CD8-positive, alpha-beta memory T cell (primary cell): ENCODE measurements around the gene CACNA2D4. TPM values are rescaled to one million over a fixed set of nuclear protein-coding genes. Genes with fewer than 3 reads are reported as not detected.
A peak's percentile ranks its signal among the peaks of the same experiment; 100 is the strongest.

Experiments
- CTCF ChIA-PET: fragments of 350-600 bp; sonication (Branson Sonifier 250); formaldehyde crosslinking; loops from one replicate; lab custom pipeline; 2021; ENCODE audit warnings: antibody characterized with exemption; lab: Charles Lee
- POLR2A ChIA-PET: fragments of 350-600 bp; sonication (Branson Sonifier 250); formaldehyde crosslinking; loops from one replicate; lab custom pipeline; 2021; ENCODE audit warnings: antibody characterized with exemption; lab: Charles Lee
- DNase-seq, 5 donors: peaks; one replicate each; pipeline versions ENCODE4 v3.0.0 to v3.0.0-alpha.2; 2020 to 2022; ENCODE audit warnings: mixed read lengths in 1 of 5
- H3K27ac ChIP-seq: one replicate; pipeline ENCODE4 v1.7.0; 2013; ENCODE audit warnings: low read depth, mild to moderate bottlenecking, low read length, moderate library complexity
- H3K27me3 ChIP-seq: 2 replicates; pipeline ENCODE4 v1.7.0; 2013; ENCODE audit warnings: low read length, mild to moderate bottlenecking; ENCODE audit not compliant: insufficient read depth, poor library complexity, severe bottlenecking
- H3K36me3 ChIP-seq: 2 replicates; pipeline ENCODE4 v1.7.0; 2013; ENCODE audit warnings: mild to moderate bottlenecking, low read length, moderate library complexity; ENCODE audit not compliant: insufficient read depth
- H3K4me1 ChIP-seq: 2 replicates; pipeline ENCODE4 v1.7.0; 2013; ENCODE audit warnings: mild to moderate bottlenecking, low read length, moderate library complexity; ENCODE audit not compliant: insufficient read depth
- H3K4me3 ChIP-seq: 2 replicates; pipeline ENCODE4 v1.7.0; 2013; ENCODE audit warnings: mild to moderate bottlenecking, low read length
- H3K9me3 ChIP-seq: 2 replicates; pipeline ENCODE4 v1.7.0; 2013; ENCODE audit warnings: mild to moderate bottlenecking, low read length
- H3K27ac Mint-ChIP-seq, 8 donors: one replicate each; pipeline ENCODE4 v1.8.0; 2020 to 2021; ENCODE audit warnings: mixed read lengths in 8 of 8, mild to moderate bottlenecking in 6 of 8, inconsistent platforms in 3 of 8, moderate library complexity in 3 of 8
- H3K27me3 Mint-ChIP-seq, 2 donors: one replicate each; pipeline ENCODE4 v1.8.0; 2020 to 2021; ENCODE audit warnings: mixed read lengths in 2 of 2, mild to moderate bottlenecking in 1 of 2, moderate library complexity in 1 of 2
- H3K36me3 Mint-ChIP-seq, 3 donors: one replicate each; pipeline ENCODE4 v1.8.0; 2020 to 2021; ENCODE audit warnings: mixed read lengths in 3 of 3, inconsistent platforms in 1 of 3, mild to moderate bottlenecking in 1 of 3
- H3K4me1 Mint-ChIP-seq, 3 donors: one replicate each; pipeline ENCODE4 v1.8.0; 2020 to 2021; ENCODE audit warnings: mixed read lengths in 3 of 3, inconsistent platforms in 1 of 3, mild to moderate bottlenecking in 1 of 3
- H3K4me3 Mint-ChIP-seq, 7 donors: one replicate each; pipeline ENCODE4 v1.8.0; 2020 to 2021; ENCODE audit warnings: mixed read lengths in 7 of 7, mild to moderate bottlenecking in 6 of 7, moderate library complexity in 4 of 7, inconsistent platforms in 2 of 7
- H3K9me3 Mint-ChIP-seq, 5 donors: one replicate each; pipeline ENCODE4 v1.8.0; 2020 to 2022; ENCODE audit warnings: mixed read lengths in 5 of 5, mild to moderate bottlenecking in 3 of 5, moderate library complexity in 2 of 5, inconsistent platforms in 1 of 5
- polyA plus RNA-seq: library from polyadenylated mRNA; unstranded; fragments of 300-500 nt; fragmentation: Illumina TruSeq; gene quantifications from one replicate; pipeline ENCODE4 v1.2.3, GENCODE V29; 2021
- total RNA-seq, 2 experiments: library from RNA; stranded (reverse); gene quantifications; one replicate each; pipeline ENCODE4 v1.2.3, GENCODE V29; 2021

CACNA2D4 gene
- total and polyA plus RNA-seq, 3 experiments from 2014 or later = 5.7 to 7.6 (median 6.5) TPM

DNA sequence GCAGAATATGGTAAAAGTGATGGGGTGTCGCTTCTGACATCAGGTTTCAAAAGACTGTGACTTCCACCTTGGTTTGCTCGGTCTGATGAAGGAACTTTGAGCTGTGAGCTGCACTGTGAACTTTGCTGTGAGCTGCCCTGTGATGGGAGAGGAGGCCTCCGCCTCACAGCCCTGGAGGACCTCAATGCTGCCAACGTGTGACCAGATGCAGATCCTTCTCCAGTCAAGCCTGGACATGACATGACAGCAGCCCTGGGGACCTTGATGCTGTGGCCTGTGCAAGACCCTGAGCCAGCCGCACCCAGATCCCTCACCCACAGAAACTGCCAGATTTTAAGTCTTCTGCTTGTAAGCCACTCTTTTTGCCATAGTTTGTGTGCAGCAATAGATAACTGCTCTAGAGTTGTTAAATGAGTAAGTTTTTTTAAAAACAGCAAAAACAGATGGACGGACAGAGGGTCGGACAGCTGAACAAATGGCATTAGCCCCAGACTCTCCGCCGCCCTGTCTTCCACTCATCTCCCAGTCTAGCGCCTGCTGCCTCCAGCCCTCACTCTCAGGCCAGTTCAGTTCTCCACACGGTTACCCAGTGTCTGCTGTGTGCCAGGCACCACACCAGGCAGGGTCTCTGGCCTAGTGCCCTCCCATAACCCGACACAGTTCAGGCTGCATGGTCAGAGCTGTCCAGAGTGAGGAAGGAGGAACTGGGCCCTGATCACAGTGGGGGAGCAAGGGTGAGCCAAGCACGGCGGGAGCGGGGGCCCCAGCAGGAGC lies 111.2 kb downstream of the CACNA2D4 start:
- Mint-ChIP-seq H3K27ac (peak overlapping the region in 4 of 8 donors; percentile 20 to 84 (median 70)), H3K4me1 (peaks cover 20 to 36% (median 22%) of the 10 kb centered on the region in 3 donors), H3K27me3 (peaks cover 0 to 4% of the 10 kb centered on the region in 2 donors), H3K9me3 (no peaks in the 10 kb centered on the region), H3K4me3 (no peak overlapping the region), H3K36me3 (no peaks in the 10 kb centered on the region)
- no peaks in the 10 kb centered on the region for H3K36me3 ChIP-seq
- POLR2A ChIA-PET = no interaction called here
- H3K4me3 ChIP-seq = no peak overlapping the region
- no peaks in the 10 kb centered on the region for H3K9me3 ChIP-seq
- no peak overlapping the region for H3K27ac ChIP-seq
- H3K4me1 ChIP-seq = peaks cover 10% of the 10 kb centered on the region
- CTCF ChIA-PET = no interaction called here
- peak in 1 of 5 donors; percentile 35 for DNase-seq
- no peaks in the 10 kb centered on the region for H3K27me3 ChIP-seq

DNA sequence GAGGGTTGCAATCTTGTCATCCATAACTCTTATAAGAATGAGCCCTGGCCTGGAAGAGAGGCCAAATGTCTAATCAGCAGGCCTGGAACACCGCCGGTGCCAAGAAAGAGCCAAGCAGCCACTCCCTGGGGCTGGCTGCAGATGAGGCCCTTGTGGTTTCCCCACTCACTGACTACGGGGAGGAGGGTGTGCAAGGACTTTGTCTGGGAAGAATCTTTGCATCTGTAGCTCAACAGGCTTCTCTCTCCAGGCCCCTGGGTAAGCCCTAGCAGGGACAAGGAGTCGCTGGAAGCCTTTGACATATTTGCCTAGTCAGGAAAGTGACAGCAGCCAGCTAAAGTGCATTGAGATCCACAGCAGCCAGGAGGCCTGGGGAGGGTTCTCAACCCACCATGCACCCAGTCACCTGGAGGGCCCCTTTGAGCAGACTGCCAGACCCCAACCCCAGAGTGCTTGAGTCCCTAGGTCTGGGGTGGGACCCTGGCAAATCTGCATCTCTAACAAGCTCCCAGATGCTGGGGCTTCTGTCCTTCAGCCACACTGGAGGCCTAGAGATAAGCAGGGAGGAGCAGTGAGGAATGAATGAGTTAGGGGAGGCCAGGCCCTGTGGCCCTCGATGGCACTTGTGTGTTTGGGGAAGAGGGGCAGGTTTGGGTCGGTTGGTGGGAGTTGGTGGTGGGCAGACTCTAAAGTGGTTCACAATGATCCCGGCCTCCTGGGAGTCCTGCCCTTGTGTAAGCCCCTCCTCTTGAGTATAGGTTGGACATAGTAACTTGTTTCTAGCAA lies 112.0 kb downstream of the CACNA2D4 start:
- no peaks in the 10 kb centered on the region for H3K9me3 Mint-ChIP-seq
- H3K36me3 Mint-ChIP-seq = no peaks in the 10 kb centered on the region
- peaks cover 0 to 4% of the 10 kb centered on the region in 2 donors for H3K27me3 Mint-ChIP-seq
- peaks cover 18 to 28% (median 20%) of the 10 kb centered on the region in 3 donors for H3K4me1 Mint-ChIP-seq
- DNase-seq = peak in 1 of 5 donors; percentile 38
- H3K27ac Mint-ChIP-seq = peak overlapping the region in 4 of 8 donors; percentile 14 to 70 (median 38)
- POLR2A ChIA-PET = no interaction called here
- Histone ChIP-seq H3K27ac (no peak overlapping the region), H3K4me1 (peaks cover 6% of the 10 kb centered on the region), H3K9me3 (no peaks in the 10 kb centered on the region), H3K27me3 (no peaks in the 10 kb centered on the region), H3K36me3 (no peaks in the 10 kb centered on the region), H3K4me3 (no peak overlapping the region)
- H3K4me3 Mint-ChIP-seq = no peak overlapping the region
- CTCF ChIA-PET = interaction anchor here (1.0 kb wide), 1 partner anchor 133 kb away, joined by 3 read pairs; no protein-coding TSS in a partner anchor

GRCh38 chr12:1805441-1806081 lies 112.9 kb downstream of the CACNA2D4 start:
- Mint-ChIP-seq H3K36me3 (no peaks in the 10 kb centered on the region), H3K9me3 (no peaks in the 10 kb centered on the region), H3K4me1 (peaks cover 13 to 26% (median 18%) of the 10 kb centered on the region in 3 donors), H3K27ac (peak overlapping the region in 2 of 8 donors; percentile 47 to 74), H3K4me3 (no peak overlapping the region), H3K27me3 (peaks cover 0 to 2% of the 10 kb centered on the region in 2 donors)
- ChIA-PET POLR2A (no interaction called here), CTCF (interaction anchor here (1.0 to 4.7 kb wide), 2 partner anchors 134 kb away, joined by 3 to 17 read pairs; no protein-coding TSS in a partner anchor)
- Histone ChIP-seq H3K27me3 (no peaks in the 10 kb centered on the region), H3K4me1 (peaks cover 6% of the 10 kb centered on the region), H3K9me3 (no peaks in the 10 kb centered on the region), H3K36me3 (no peaks in the 10 kb centered on the region), H3K4me3 (no peak overlapping the region), H3K27ac (no peak overlapping the region)
- peak in 1 of 5 donors; percentile 43 for DNase-seq

GRCh38 chr12:1804545-1805332 lies 113.7 kb downstream of the CACNA2D4 start:
- ChIA-PET POLR2A (no interaction called here), CTCF (interaction anchor here (1.2 to 4.7 kb wide), 3 partner anchors 13 to 145 kb away, joined by 3 to 17 read pairs (median 4); no protein-coding TSS in a partner anchor)
- H3K4me1 ChIP-seq = peaks cover 6% of the 10 kb centered on the region
- Mint-ChIP-seq H3K27ac (peak overlapping the region in 7 of 8 donors; percentile 54 to 88 (median 85)), H3K36me3 (no peaks in the 10 kb centered on the region), H3K9me3 (no peaks in the 10 kb centered on the region), H3K4me1 (peaks cover 11 to 19% (median 13%) of the 10 kb centered on the region in 3 donors), H3K27me3 (no peaks in the 10 kb centered on the region), H3K4me3 (peak overlapping the region in 5 of 7 donors; percentile 1 to 68 (median 52))
- no peaks in the 10 kb centered on the region for H3K9me3 ChIP-seq
- H3K27me3 ChIP-seq = no peaks in the 10 kb centered on the region
- H3K36me3 ChIP-seq = no peaks in the 10 kb centered on the region
- peak; percentile 72 to 92 (median 75) for DNase-seq
- H3K27ac ChIP-seq = no peak overlapping the region
- no peak overlapping the region for H3K4me3 ChIP-seq

- Histone ChIP-seq H3K4me3 (no peak overlapping the region), H3K4me1 (peaks cover 6% of the 10 kb centered on the region), H3K27me3 (no peaks in the 10 kb centered on the region), H3K27ac (no peak overlapping the region), H3K36me3 (no peaks in the 10 kb centered on the region), H3K9me3 (no peaks in the 10 kb centered on the region)
- H3K27ac Mint-ChIP-seq = peak overlapping the region in 1 of 8 donors; percentile 82
- H3K9me3 Mint-ChIP-seq = no peaks in the 10 kb centered on the region
- POLR2A ChIA-PET = no interaction called here
- H3K27me3 Mint-ChIP-seq = no peaks in the 10 kb centered on the region
- H3K4me1 Mint-ChIP-seq = peaks cover 7 to 12% (median 10%) of the 10 kb centered on the region in 3 donors
- H3K36me3 Mint-ChIP-seq = no peaks in the 10 kb centered on the region
- CTCF ChIA-PET = interaction anchor here (1.2 to 4.7 kb wide), 3 partner anchors 12 to 146 kb away, joined by 3 to 17 read pairs (median 4); no protein-coding TSS in a partner anchor
- H3K4me3 Mint-ChIP-seq = no peak overlapping the region
- peak in 1 of 5 donors; percentile 30 for DNase-seq
These were observed 114.7 kb downstream of the CACNA2D4 start for GRCh38 chr12:1803736-1804135.

- peak overlapping the region in 1 of 7 donors; percentile 74 for H3K4me3 Mint-ChIP-seq
- ChIA-PET POLR2A (interaction anchor here (0.7 kb wide), 1 partner anchor 23 kb away, joined by 7 read pairs; no protein-coding TSS in a partner anchor), CTCF (interaction anchor here (4.7 kb wide), 1 partner anchor 138 kb away, joined by 17 read pairs; no protein-coding TSS in a partner anchor)
- no peaks in the 10 kb centered on the region for H3K36me3 ChIP-seq
- no peaks in the 10 kb centered on the region for H3K27me3 ChIP-seq
- peaks cover 6% of the 10 kb centered on the region for H3K4me1 ChIP-seq
- DNase-seq = peak in 1 of 5 donors; percentile 21
- no peak overlapping the region for H3K27ac ChIP-seq
- H3K4me3 ChIP-seq = no peak overlapping the region
- H3K9me3 ChIP-seq = no peaks in the 10 kb centered on the region
- no peaks in the 10 kb centered on the region for H3K27me3 Mint-ChIP-seq
- no peaks in the 10 kb centered on the region for H3K36me3 Mint-ChIP-seq
- no peaks in the 10 kb centered on the region for H3K9me3 Mint-ChIP-seq
- peaks cover 7 to 8% (median 7%) of the 10 kb centered on the region in 3 donors for H3K4me1 Mint-ChIP-seq
- peak overlapping the region in 2 of 8 donors; percentile 3 to 62 for H3K27ac Mint-ChIP-seq
These were observed 117.0 kb downstream of the CACNA2D4 start for GRCh38 chr12:1801303-1801975.
